Measurements from ENCODE around the gene LPAR2. TPM values are rescaled to one million over a fixed set of nuclear protein-coding genes. Genes with fewer than 3 reads are reported as not detected.

LPAR2 gene
- total RNA-seq, 4 donors from 2014 or later: 0.59 to 5.5 (median 3.8) TPM; not detected in 1

GRCh38 chr19:19626516-19627472 is 1.2 kb downstream of the LPAR2 start:
- Histone ChIP-seq H3K27ac (no peak overlapping the region), H3K36me3 (no peaks in the 10 kb centered on the region), H3K4me3 (no peak overlapping the region), H3K27me3 (peaks cover 0 to 4% of the 10 kb centered on the region in 2 donors), H3K9me3 (no peaks in the 10 kb centered on the region), H3K4me1 (peaks cover 0 to 6% of the 10 kb centered on the region in 2 donors)
- intact Hi-C loops (cut with DNase I; ENCODE audit: low total_unique reads): no loop called here
- no peak for DNase-seq
- TF ChIP-seq CTCF (IDR thresholded peaks at IDR 0.05) (no peak), POLR2A (IDR thresholded peaks at IDR 0.05) (no peak)

DNA sequence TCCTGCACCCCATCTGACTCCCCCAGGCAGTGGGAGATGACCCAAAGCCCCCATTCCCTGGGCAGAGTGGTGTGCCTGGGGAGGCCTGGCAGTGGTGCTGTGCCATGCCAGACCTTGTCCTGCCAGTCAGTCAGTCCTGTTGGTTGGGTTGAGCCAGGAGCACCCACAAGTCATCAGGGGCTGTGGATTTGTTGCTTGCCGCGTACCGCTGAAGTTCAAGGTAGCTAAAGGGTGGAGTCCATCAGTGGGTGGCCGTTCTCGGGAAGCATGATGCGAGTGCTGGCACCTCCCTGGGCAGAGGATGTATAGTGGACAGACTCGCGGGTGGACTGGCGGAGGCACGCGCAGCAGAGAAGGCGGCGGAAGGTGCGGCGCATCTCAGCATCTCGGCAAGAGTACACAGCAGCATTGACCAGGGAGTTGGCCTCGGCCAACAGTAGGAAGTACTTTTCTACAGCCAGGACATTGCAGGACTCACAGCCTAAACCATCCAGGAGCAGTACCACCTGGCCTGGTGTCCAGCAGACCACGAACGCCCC is 3.9 kb downstream of the LPAR2 start:
- peaks cover 0 to 4% of the 10 kb centered on the region in 2 donors for H3K27me3 ChIP-seq
- peaks cover 0 to 6% of the 10 kb centered on the region in 2 donors for H3K4me1 ChIP-seq
- no peak for DNase-seq
- no peak overlapping the region for H3K27ac ChIP-seq
- no peaks in the 10 kb centered on the region for H3K36me3 ChIP-seq
- TF ChIP-seq CTCF (IDR thresholded peaks at IDR 0.05) (no peak), POLR2A (IDR thresholded peaks at IDR 0.05) (no peak)
- intact Hi-C loops (cut with DNase I; ENCODE audit: low total_unique reads): no loop called here
- H3K4me3 ChIP-seq: no peak overlapping the region
- H3K9me3 ChIP-seq: no peaks in the 10 kb centered on the region

- intact Hi-C loops (cut with DNase I; ENCODE audit: low total_unique reads): no loop called here
- DNase-seq: no peak
- Histone ChIP-seq H3K27ac (no peak overlapping the region), H3K27me3 (peaks cover 0 to 4% of the 10 kb centered on the region in 2 donors), H3K4me1 (peaks cover 0 to 6% of the 10 kb centered on the region in 2 donors), H3K36me3 (no peaks in the 10 kb centered on the region), H3K4me3 (no peak overlapping the region), H3K9me3 (no peaks in the 10 kb centered on the region)
- TF ChIP-seq CTCF (IDR thresholded peaks at IDR 0.05) (no peak), POLR2A (IDR thresholded peaks at IDR 0.05) (no peak)
These were observed 4.6 kb downstream of the LPAR2 start for GRCh38 chr19:19623383-19623782.

GRCh38 chr19:19619849-19620210 is 8.2 kb downstream of the LPAR2 start:
- H3K4me1 ChIP-seq: no peaks in the 10 kb centered on the region
- TF ChIP-seq CTCF (IDR thresholded peaks at IDR 0.05): no peak
- no peak for DNase-seq
- intact Hi-C loops (cut with DNase I; ENCODE audit: low total_unique reads): no loop called here
- no peak overlapping the region for H3K27ac ChIP-seq
- H3K36me3 ChIP-seq: no peaks in the 10 kb centered on the region
- H3K4me3 ChIP-seq: no peak overlapping the region
- no peaks in the 10 kb centered on the region for H3K9me3 ChIP-seq
- no peaks in the 10 kb centered on the region for H3K27me3 ChIP-seq

DNA sequence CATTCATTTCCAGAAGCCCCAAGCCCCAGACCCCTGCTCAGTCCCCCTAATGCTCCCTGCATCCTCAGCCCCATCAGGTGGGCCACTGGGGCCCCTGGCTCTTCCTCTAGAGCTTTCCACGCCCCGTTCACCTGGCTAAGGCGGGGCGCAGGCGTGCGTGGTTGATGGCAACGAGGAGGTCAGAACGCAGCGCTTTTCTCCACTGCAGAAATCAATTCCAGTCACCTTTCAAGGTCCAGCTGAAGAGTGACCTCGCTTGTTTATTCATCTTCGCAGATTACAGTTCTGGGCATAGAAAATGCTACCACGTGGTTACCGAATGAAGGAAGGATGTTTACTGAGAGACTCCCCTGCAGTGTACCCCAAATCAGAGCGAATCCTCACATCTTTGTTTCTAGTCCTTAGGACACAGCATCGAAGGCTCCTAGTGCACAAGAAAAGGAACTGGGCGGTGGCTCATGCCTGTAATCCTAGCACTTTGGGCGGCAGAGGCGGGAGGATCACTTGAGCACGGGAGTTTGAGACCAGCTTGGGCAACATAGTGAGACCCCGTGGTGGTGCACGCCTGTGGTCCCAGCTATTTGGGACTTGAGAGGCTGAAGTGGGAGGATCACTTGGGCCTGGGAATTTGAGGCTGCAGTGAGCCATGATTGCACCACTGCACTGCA is 8.7 kb downstream of the LPAR2 start:
- TF ChIP-seq POLR2A (IDR thresholded peaks at IDR 0.05) (no peak), CTCF (IDR thresholded peaks at IDR 0.05) (no peak)
- Histone ChIP-seq H3K27ac (no peak overlapping the region), H3K4me3 (peak overlapping the region in 1 of 2 donors; percentile 43)

More for the DNA sequence above, 8.7 kb downstream of the LPAR2 start:
- intact Hi-C loops (cut with DNase I; ENCODE audit: low total_unique reads): no loop called here
- Histone ChIP-seq H3K36me3 (no peaks in the 10 kb centered on the region), H3K4me1 (no peaks in the 10 kb centered on the region), H3K27me3 (no peaks in the 10 kb centered on the region), H3K9me3 (no peaks in the 10 kb centered on the region)
- no peak for DNase-seq
